Stimulated activated CD4-positive, alpha-beta T cell treated with anti-CD3 and anti-CD28 coated beads, Interleukin-4, amount 100 ng/mL, for 48 hours (primary cell): ENCODE data around the gene DAPK2.
A peak's percentile ranks its signal among the peaks of the same experiment; 100 is the strongest.
"Not testable (repeated sequence)": the region's sequence is repeated elsewhere in the genome, so short reads cannot be mapped to it uniquely, and the experiment has no call there.

Source experiments
- DNase-seq, 2 donors: peaks; one replicate each; pipeline ENCODE4 v3.0.0-alpha.2; 2020; ENCODE audit warnings: low read depth in 2 of 2

DAPK2 gene

DNA sequence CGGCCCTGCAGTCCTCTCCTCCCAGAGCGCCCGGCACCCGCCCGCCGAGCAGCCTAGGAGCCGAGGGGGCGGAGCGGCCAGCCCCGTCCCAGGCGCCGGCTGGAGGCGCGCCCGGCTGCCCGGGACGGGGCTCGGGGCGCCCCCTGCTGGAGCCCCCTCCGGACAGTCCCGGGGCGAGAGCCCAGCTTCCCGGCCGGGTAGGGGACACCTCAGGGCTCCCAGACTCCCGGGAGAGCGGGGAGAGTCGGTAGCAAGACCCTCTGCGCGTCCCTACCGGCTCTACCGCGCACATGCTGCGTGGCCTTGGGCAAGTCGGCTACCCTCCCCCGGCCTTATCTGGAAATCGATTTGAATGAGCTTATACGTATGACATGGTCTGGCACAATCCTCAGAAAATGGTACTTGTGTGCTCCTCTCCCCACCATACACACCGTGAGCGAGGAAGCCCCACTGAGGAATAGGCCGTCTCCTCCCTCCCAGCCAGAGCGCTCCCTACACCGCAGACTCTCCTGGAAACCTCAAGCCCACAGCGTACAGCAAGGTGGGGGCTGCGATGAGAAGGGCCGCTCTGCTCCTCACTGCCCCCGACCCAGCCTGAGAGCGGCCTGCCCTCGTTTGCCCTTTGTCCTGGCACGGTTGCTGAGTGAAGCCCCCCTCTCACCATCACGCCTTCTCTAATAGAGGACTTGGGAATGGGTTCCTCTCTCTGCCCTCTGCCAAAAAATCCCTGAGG is at the start of gene DAPK2:
Gene DAPK2 (minus strand): TSS at position 65 of the 733 bp plus-strand sequence. CDS start 6,224 bp downstream, outside the sequence.
- DNase-seq, result peak; percentile 52 to 62

DNA sequence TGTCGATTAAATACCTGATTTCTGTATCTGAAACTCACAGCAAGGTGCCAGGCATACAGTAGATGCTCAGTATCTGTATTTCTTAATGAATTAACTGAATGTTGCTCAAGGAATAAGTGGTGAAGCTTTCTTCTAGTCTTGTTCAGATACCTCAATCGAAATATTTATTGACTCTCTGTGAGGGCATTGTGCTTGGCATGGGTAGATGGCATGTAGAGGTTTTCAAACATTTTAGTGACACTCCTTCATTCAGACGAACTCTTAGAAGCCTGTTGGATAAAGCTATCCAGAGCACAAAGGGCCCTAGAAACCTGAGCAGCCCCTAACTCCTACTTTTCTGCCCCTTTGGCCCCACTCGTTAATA is 49.1 kb upstream of the DAPK2 start:
- DNase-seq, result no peak

DNA sequence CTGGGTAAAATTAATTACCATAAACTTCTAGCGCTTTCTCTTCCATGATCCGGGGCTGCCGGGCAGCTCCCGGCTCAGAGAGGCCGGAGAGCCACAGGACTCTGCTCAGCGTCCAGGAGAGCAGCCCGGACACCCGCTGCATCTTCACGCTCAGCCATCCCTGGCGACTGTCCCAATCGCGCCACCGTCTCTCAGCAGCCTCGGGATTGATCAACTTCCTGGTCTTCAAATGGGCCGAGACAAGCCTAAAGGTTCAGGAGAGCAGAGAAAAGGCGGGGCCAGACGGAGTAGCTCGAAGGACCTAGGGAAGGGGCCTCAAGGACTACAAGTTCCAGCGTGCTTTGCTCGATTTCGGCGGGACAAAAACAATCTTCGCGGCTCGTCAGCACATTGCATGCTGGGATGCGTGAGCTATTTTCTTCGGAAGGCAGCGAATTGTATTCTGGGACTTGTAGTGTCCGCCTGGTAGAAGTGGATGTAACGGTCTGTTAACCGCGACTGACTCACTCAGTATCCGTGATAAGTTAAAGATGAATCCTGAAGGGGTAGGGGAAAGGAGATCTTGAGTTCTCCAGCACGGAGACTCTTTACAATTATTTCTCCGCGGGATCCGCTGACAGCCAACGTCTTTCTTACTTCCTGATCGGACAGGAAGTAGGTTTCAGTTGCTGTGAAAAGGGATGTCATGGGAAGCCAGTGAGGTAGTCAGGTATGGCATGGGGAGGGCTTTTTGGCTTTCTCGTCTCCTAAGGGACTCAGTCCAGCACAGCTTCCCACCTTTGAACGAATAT is 47.5 kb upstream of the DAPK2 start, which contains the start of gene CIAO2A:
Gene CIAO2A (minus strand): TSS at position 212 of the 791 bp plus-strand sequence. CDS start 70 bp downstream, at position 142.
- peak; percentile 84 to 92 for DNase-seq

GRCh38 chr15:64092864-64093626 is 46.8 kb upstream of the DAPK2 start:
- peak; percentile 20 to 23 for DNase-seq

- no peak for DNase-seq
Observed at GRCh38 chr15:64092075-64092820, 46.0 kb upstream of the DAPK2 start.

GRCh38 chr15:64090527-64090926 is 44.2 kb upstream of the DAPK2 start:
- DNase-seq, result no peak

GRCh38 chr15:64089543-64090280 is 43.4 kb upstream of the DAPK2 start:
- DNase-seq, result no peak

GRCh38 chr15:64082757-64083156 is 36.5 kb upstream of the DAPK2 start:
- no peak for DNase-seq

DNA sequence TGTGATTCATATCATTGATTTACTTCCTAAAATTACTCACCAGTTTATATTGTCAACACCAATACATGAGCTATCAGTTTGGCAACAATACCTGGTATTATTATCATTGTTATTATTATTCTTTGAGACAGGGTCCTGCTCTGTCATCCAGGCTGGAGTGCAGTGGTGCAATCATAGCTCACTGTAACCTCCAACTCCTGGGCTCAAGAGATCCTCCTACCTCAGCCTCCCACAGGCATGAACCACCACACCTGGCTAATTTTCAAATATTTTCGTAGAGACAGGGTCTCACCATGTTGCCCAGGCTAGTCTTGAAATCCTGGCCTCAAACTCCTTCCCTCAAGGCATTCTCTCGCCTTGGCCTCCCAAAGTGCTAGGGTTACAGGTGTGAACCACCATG is 27.2 kb upstream of the DAPK2 start:
- DNase-seq, result not testable (repeated sequence)

- DNase-seq, result no peak
Observed at GRCh38 chr15:64072812-64073211, 26.5 kb upstream of the DAPK2 start.

- DNase-seq, result no peak
Observed at GRCh38 chr15:64071931-64072765, 25.9 kb upstream of the DAPK2 start.

DNA sequence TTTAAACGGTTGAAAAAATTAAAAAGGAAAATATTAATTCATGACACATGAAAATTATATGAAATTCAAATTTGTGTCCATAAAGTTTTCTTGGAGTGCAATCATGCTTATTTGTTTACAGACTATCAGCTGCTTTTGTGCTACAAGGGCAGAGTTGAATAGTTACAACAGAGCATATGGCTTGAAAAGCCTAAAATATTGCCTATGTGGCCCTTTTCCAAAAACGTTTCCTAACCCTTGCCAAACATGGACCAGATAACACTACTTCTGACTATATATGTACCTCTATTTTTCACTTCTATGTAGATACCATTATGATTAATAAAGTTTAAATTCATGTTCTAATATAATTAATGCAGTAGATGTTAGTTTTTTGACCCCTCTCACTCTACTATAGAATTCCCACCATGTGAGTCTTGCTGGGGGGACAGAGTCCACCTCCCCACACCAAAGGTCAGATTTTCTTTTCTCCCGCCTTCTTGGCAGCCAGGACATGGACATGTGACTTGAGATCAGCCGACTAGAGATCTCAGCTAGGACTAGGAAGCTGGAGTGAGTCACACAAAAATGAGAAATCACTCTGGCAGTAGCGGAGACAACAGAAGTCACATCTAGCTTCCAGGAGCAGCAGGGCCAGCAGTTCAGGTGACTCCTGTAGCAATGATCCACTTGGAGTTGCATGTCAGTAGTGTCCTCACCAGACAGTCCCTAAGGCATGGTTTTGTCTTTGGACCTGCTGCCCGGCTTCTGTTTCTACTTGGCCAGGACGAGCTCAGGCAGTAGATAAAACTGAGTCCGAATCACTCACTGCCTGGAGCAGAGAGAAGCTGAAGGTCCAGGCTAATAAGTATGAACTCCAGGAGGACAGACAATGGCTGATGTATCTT is 24.9 kb upstream of the DAPK2 start:
- no peak for DNase-seq

DNA sequence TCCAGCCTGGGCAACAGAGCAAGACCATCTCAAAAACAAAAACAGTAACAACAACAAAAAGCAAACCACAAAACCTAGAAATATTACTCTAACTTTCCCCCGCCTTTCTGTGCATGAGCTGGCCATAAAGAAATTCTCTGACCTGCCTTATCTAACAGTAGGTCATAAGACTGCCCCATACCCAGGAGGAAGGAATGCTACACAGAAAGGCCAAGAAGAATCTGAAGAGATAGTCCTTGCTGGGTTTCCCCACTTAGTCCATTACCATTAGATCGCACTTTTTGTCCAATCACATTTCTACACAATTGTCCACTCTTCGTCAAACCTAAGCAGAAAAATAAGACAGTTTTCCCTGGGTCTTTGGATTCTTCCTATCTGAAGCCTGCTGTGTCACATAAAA is 23.8 kb upstream of the DAPK2 start:
- DNase-seq, result no peak

DNA sequence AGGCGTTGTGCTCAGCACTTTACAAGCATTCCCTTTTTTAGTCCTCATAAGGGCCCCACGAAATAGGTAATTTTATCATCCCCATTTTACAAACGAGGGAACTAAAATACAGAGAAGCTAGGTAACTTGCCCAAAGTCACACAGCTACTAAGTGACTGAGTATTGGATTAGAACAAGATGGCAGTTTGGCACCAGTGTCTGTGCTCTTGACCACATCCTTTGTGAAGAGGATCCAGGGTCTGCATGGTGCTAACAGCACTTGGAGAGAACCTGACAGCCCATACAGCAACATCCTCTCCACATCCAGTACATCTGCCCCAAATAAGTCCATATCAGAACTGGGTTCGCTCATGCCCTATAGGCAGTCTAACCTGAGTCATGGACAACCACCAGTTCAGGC is 21.8 kb upstream of the DAPK2 start:
- DNase-seq, result no peak

DNA sequence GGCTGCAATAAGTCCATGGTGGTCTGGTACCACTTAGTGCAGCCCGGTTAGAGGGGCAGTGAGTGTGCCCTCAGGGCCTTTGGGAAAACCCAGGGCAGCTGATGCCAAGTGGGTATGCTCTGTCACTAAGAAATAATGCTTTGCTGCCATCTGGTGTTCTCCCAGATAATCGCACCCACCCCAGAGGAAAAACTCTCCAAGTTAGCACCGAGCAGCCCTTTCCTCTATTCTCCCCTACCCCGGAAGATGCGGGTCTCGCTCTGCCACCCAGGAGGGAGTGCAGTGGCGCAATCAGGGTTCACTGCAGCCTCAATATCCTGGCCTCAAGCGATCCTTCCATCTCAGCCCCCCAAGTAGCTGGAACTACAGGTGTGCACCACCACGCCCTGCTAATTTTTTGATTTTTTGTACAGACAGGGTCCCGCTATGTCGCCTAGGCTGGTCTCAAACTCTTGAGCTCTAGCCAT is 21.3 kb upstream of the DAPK2 start:
- peak; percentile 46 to 59 for DNase-seq

DNA sequence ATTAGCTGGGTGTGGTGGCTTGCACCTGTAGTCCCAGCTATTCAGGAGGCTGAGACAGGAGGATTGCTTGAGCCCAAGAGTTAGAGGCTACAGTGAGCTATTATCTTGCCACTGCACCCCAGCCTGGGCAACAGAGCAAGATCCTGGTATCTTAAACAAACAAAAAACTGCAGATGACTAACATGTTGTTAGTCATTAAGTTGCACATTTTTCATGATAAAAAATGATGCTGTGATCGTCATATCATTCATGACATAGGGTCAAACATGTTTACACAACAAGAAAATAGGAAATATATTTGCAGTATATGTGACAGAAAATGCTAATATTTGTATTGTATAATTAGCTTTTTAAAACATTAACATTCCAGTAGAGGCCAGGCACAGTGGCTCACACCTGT is 20.2 kb upstream of the DAPK2 start:
- no peak for DNase-seq

GRCh38 chr15:64060716-64061115 is 14.4 kb upstream of the DAPK2 start:
- DNase-seq, result no peak

DNA sequence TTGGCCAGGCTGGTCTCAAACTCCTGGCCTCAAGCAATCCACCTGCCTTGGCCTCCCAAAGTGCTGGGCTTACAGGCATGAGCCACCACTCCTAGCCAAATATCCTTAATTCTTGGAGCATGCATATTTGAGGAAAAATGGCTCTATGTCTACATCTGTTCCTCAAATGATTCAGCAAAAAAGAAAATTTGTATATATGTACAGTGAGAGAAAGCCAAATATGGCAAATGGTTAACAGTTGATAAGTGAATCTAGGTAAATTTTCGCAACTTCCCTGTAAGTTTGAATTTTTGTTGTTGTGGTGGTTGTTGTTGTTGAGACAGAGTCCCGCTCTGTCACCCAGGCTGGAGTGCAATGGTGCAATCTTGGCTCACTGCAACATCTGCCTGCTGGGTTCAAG is 12.8 kb upstream of the DAPK2 start:
- not testable (repeated sequence) for DNase-seq

DNA sequence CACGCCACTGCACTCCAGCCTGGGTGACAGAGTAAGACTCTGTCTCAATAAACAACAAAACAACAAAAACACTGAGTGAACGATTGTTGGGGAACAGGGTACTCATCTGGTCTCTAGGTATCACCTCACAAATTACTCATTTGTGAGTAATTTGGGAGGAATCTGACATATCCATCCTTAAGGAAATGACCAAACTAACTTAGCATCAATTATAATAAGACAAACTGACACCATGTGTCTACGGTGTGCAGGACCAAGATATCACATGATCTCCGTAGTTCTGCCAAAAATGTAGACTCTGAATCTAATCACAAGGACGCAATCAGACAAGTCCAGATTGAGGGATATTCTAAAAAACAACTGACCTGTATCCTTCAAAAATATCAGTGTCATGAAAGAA is 12.0 kb upstream of the DAPK2 start:
- DNase-seq, result no peak
